Activated naive CD4-positive, alpha-beta T cell treated with anti-CD3 and anti-CD28 coated beads, Interleukin-2, amount 10 ng/mL, durations not matched to agents 7 days and 5 days (primary cell): ENCODE results near the gene S1PR4.
"Not testable (repeated sequence)": the region's sequence is repeated elsewhere in the genome, so short reads cannot be mapped to it uniquely, and the experiment has no call there.

Experiments used
- CTCF ChIA-PET: fragments of 350-600 bp; sonication (Branson Sonifier 250); formaldehyde crosslinking; loops from one replicate; lab custom pipeline; 2021; ENCODE audit warnings: antibody characterized with exemption; lab: Charles Lee
- DNase-seq: peaks from one replicate; pipeline ENCODE4 v3.0.0-alpha.2; 2020
- H3K27ac Mint-ChIP-seq: one replicate; pipeline ENCODE4 v1.8.0; 2021; ENCODE audit warnings: mild to moderate bottlenecking, moderate library complexity, mixed read lengths
- H3K27me3 Mint-ChIP-seq: one replicate; pipeline ENCODE4 v1.8.0; 2021; ENCODE audit warnings: mild to moderate bottlenecking, mixed read lengths
- H3K36me3 Mint-ChIP-seq: one replicate; pipeline ENCODE4 v1.8.0; 2021; ENCODE audit warnings: mixed read lengths
- H3K4me1 Mint-ChIP-seq: one replicate; pipeline ENCODE4 v1.8.0; 2021; ENCODE audit warnings: mixed read lengths
- H3K4me3 Mint-ChIP-seq: one replicate; pipeline ENCODE4 v1.8.0; 2021; ENCODE audit warnings: mild to moderate bottlenecking, moderate library complexity, mixed read lengths
- H3K9me3 Mint-ChIP-seq: one replicate; pipeline ENCODE4 v1.8.0; 2021; ENCODE audit warnings: mixed read lengths

S1PR4 gene

DNA sequence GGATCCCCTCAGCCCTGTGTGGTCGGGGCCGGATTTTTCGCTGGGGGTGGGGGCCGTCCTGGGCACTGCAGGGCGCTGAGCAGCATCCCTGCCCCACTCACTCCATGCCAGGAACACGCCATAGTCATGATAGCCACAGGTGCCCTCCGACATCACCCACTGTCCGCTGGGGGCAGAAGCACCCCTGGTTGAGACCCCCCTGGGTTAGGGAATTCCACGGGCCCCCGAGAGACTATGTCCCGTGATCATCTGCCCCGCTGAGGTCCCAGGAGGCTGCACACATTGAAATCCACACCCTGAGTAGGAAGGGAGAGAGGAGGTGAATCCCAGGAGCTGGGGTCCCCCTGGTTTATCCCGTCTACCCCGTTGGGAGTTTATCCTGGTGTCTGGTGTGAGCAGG, 23.3 kb downstream of the S1PR4 start:
- no peaks in the 10 kb centered on the region for H3K36me3 Mint-ChIP-seq
- no peaks in the 10 kb centered on the region for H3K4me1 Mint-ChIP-seq
- H3K27me3 Mint-ChIP-seq, result no peaks in the 10 kb centered on the region
- no peak overlapping the region for H3K27ac Mint-ChIP-seq
- CTCF ChIA-PET, result no interaction called here
- DNase-seq, result no peak
- H3K4me3 Mint-ChIP-seq, result no peak overlapping the region
- H3K9me3 Mint-ChIP-seq, result no peaks in the 10 kb centered on the region

DNA sequence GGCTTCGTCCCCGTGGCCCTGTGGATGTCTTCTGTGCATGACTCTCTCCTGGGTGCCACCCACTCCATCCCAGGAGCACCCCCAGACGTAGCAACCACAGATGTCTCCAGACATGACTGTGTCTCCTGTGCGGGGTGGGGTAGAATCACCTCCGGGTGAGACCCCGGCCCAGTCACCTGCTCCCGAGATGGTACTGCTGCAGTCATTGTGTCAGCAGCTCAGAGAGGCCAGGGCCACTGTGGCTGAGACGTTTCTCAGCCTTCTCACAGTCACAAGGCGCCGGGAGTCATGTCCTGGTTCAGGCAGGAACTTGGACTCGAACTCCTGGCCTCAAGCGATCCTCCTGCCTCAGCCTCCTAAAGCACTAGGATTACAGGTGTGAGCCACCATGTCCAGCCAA, 23.8 kb downstream of the S1PR4 start:
- Mint-ChIP-seq H3K4me1 (no peaks in the 10 kb centered on the region), H3K27ac (no peak overlapping the region), H3K9me3 (no peaks in the 10 kb centered on the region), H3K4me3 (no peak overlapping the region), H3K36me3 (no peaks in the 10 kb centered on the region), H3K27me3 (no peaks in the 10 kb centered on the region)
- CTCF ChIA-PET, result no interaction called here
- no peak for DNase-seq

DNA sequence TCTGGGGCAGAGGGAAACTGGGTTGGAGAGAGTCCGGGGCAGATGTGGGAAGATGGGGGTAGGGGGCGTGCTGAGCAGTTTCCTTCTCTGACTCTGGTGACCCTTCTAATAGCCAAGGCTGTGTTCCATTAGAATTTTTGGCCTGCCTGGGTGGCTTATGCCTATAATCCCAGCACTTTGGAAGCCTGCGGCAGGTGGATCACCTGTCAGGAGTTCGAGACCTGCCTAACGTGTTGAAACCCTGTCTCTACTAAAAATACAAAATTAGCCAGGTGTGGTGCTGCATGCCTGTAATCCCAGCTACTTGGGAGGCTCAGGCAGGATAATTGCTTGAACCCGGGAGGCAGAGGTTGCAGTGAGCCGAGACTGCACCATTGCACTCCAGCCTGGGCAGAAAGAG, 24.3 kb downstream of the S1PR4 start:
- H3K27ac Mint-ChIP-seq, H3K4me3 Mint-ChIP-seq, H3K4me1 Mint-ChIP-seq, H3K9me3 Mint-ChIP-seq, H3K36me3 Mint-ChIP-seq, CTCF ChIA-PET, DNase-seq, H3K27me3 Mint-ChIP-seq: not testable (repeated sequence)

DNA sequence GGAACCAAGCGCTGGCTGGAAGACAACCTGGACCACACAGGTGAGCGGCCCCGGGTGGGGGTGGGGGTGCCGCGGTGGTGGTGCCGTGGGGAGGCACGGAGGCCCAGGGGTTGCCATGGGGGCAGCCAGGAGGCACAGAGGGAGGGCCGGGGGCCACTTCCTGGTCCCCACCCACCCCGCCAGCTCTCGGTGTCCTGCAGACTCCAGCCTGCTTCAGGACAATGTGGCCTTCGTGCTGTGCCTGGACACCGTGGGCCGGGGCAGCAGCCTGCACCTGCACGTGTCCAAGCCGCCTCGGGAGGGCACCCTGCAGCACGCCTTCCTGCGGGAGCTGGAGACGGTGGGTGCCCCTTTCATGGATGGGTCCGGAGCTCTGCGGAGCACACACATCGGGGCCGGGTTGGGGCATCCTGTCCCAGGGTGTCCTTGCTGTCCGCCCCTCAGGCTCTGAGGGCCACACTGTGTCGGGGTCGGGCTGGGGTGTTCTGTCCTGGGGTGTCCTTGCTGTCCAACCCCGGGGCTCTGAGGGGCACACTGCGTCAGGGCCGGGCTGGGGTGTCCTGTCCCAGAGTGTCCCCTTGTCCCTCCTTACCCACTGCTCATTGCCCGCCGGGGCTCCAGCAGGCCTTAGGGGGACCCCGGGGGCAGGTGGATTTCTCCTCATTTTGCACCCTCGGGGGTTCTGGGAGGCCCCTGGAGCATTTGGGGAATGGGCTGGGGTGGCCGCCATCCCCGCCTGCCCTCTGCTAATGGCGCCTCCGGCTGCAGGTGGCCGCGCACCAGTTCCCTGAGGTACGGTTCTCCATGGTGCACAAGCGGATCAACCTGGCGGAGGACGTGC, 25.5 kb downstream of the S1PR4 start:
- Mint-ChIP-seq H3K36me3 (no peaks in the 10 kb centered on the region), H3K4me3 (no peak overlapping the region), H3K4me1 (no peaks in the 10 kb centered on the region), H3K9me3 (no peaks in the 10 kb centered on the region), H3K27ac (no peak overlapping the region), H3K27me3 (no peaks in the 10 kb centered on the region)
- DNase-seq, result no peak
- CTCF ChIA-PET, result no interaction called here

DNA sequence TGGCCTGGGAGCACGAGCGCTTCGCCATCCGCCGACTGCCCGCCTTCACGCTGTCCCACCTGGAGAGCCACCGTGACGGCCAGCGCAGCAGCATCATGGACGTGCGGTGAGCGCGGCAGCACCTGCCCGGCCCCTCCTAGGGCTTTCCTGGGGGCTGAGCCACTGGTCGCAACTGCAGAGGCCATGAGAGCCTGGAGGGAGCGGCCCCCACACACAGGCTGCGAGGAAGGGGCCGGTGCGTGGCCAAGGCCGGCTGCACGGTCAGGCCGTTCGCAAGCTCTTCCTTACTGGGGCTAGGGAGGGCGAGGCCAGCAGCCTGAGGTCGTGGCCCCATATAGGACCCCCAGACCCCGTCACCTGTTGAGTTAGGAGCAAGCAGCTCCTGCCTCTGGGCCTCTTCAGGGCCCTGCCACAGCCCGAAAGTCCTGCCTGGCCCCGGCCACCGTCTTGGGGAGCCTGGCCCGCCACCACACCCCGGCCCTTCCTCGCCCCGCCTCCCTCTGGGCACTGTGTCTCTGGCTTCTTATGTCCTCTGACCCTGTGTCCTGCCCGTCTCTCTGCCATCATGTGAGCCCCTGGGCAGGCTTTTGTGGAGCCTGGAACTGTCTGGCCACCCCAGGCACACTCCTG, 26.2 kb downstream of the S1PR4 start:
- H3K27me3 Mint-ChIP-seq, result no peaks in the 10 kb centered on the region
- no peaks in the 10 kb centered on the region for H3K9me3 Mint-ChIP-seq
- no peak overlapping the region for H3K27ac Mint-ChIP-seq
- H3K4me1 Mint-ChIP-seq, result no peaks in the 10 kb centered on the region
- no peak for DNase-seq
- H3K36me3 Mint-ChIP-seq, result no peaks in the 10 kb centered on the region
- CTCF ChIA-PET, result no interaction called here
- no peak overlapping the region for H3K4me3 Mint-ChIP-seq

DNA sequence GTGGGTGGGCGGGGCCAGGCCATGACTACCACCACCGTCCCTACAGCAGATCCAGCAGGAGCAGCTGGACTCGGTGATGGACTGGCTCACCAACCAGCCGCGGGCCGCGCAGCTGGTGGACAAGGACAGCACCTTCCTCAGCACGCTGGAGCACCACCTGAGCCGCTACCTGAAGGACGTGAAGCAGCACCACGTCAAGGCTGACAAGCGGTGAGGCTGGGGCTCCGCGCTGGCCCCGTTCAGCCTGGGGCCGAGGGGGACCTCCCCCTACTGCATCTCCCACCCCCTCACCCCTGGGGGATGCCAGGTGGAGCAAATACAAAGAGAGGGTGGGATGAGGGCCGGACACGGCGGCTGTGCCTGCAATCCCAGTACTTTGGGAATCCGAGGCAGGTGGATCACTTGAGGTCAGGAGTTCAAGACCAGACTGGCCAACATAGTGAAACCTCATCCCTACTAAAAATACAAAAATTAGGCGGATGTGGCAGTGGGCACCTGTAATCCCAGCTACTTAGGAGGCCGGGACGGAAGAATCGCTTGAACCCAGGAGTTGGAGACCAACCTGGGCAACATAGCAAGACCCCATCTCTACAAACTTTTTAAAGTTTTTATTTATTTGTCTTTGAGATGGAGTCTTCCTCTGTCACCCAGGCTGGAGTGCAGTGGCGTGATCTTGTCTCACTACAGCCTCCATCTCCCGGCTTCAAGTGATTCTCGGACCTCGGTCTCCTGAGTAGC, 27.8 kb downstream of the S1PR4 start:
- DNase-seq, result no peak
- H3K4me1 Mint-ChIP-seq, result no peaks in the 10 kb centered on the region
- CTCF ChIA-PET, result no interaction called here
- H3K9me3 Mint-ChIP-seq, result no peaks in the 10 kb centered on the region
- no peak overlapping the region for H3K27ac Mint-ChIP-seq
- H3K27me3 Mint-ChIP-seq, result no peaks in the 10 kb centered on the region
- H3K36me3 Mint-ChIP-seq, result no peaks in the 10 kb centered on the region
- H3K4me3 Mint-ChIP-seq, result no peak overlapping the region

DNA sequence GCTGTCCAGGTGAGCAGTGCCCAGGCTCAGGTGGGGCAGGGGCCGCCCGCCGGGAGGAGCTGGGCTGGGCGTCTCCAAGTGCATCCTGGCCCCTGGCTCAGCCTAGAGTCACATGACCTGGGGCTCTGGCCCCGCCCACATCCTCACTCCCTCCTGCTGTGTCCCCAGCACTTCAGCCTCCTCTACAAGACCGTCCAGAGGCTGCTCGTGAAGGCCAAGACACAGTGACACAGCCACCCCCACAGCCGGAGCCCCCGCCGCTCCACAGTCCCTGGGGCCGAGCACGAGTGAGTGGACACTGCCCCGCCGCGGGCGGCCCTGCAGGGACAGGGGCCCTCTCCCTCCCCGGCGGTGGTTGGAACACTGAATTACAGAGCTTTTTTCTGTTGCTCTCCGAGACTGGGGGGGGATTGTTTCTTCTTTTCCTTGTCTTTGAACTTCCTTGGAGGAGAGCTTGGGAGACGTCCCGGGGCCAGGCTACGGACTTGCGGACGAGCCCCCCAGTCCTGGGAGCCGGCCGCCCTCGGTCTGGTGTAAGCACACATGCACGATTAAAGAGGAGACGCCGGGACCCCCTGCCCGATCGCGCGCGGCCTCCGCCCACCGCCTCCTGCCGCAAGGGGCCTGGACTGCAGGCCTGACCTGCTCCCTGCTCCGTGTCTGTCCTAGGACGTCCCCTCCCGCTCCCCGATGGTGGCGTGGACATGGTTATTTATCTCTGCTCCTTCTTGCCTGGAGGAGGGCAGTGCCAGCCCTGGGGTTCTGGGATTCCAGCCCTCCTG, 29.1 kb downstream of the S1PR4 start:
- no peak for DNase-seq
- no peaks in the 10 kb centered on the region for H3K36me3 Mint-ChIP-seq
- no peaks in the 10 kb centered on the region for H3K4me1 Mint-ChIP-seq
- no peaks in the 10 kb centered on the region for H3K27me3 Mint-ChIP-seq
- CTCF ChIA-PET, result interaction anchor here (1.3 kb wide), 1 partner anchor 16 kb away, joined by 3 read pairs; the partner anchor contains the start of gene CELF5
- H3K4me3 Mint-ChIP-seq, result no peak overlapping the region
- H3K27ac Mint-ChIP-seq, result no peak overlapping the region
- H3K9me3 Mint-ChIP-seq, result no peaks in the 10 kb centered on the region

DNA sequence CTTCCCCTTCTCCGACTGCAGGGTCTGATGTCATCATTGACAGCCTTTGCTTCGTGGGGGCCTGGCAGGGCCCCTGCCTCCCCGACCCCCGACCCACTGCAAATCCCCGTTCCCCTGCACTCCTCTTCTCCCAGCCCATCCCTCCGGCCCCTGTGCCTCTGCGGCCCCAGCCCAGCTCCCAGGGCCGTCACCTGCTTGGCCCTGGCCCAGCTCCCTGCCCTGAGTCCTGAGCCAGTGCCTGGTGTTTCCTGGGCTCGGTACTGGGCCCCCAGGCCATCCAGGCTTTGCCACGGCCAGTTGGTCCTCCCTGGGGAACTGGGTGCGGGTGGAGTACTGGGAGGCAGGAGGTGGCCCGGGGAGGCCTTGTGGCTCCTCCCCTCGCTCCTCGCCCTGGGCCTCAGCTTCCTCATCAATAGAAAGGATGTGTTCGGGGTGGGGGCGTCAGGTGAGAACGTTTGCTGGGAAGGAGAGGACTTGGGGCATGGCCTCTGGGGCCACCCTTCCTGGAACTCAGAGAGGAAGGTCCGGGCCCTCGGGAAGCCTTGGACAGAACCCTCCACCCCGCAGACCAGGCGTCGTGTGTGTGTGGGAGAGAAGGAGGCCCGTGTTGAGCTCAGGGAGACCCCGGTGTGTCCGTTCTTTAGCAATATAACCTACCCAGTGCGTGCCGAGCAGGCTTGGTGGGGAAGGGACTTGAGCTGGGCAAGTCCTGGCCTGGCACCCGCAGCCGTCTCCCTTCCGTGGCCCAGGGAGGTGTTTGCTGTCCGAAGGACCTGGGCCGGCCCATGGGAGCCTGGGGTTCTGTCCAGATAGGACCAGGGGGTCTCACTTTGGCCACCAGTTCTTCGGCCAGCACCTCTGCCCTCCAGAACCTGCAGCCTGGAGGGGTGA, 30.0 kb downstream of the S1PR4 start:
- CTCF ChIA-PET, result interaction anchor here (0.5 to 1.3 kb wide), 2 partner anchors 16 to 271 kb away, joined by 3 read pairs; partner anchors contain the start of gene CELF5
- Mint-ChIP-seq H3K4me1 (no peaks in the 10 kb centered on the region), H3K27ac (no peak overlapping the region), H3K9me3 (no peaks in the 10 kb centered on the region), H3K36me3 (no peaks in the 10 kb centered on the region), H3K27me3 (no peaks in the 10 kb centered on the region), H3K4me3 (no peak overlapping the region)
- DNase-seq, result no peak

DNA sequence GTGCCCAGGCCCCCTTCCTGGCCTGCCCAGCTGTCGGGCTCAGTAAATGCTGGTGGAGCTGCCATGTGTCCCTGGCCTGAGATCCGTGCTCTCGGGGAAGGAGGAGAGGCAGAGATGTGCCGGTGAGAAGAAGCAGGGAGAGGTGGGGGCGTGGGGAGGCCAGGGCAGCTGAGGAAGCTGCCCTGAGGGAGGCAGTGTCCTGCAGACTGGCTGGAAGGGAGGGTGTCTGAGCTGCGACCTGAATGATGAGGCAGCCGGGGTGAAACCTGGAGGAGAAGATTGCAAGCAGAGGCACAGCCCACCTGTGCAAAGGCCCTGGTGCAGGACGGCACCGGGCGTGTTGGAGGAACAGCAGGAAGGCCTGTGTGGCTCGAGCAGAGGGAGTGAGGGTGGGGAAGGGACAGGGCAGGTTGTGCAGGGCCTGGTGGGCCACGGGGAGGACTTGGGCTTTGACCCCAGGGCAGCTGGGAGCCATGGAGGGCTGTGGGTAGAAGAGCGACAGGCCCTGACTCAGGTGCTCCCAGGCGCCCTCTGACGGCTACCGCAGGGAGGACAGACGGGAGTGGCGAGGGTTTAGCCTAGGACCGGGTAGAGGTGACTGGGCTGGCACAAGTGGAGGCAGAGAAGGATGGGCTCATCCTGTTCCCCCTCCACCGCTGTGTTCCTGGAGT, 31.9 kb downstream of the S1PR4 start:
- H3K9me3 Mint-ChIP-seq, result no peaks in the 10 kb centered on the region
- CTCF ChIA-PET, result interaction anchor here (0.9 to 2.6 kb wide), 7 partner anchors 21 to 262 kb away, joined by 3 to 7 read pairs (median 3); no protein-coding TSS in a partner anchor
- no peaks in the 10 kb centered on the region for H3K36me3 Mint-ChIP-seq
- H3K4me3 Mint-ChIP-seq, result no peak overlapping the region
- H3K4me1 Mint-ChIP-seq, result no peaks in the 10 kb centered on the region
- no peaks in the 10 kb centered on the region for H3K27me3 Mint-ChIP-seq
- DNase-seq, result peak; percentile 80
- peak overlapping the region; percentile 67 for H3K27ac Mint-ChIP-seq

DNA sequence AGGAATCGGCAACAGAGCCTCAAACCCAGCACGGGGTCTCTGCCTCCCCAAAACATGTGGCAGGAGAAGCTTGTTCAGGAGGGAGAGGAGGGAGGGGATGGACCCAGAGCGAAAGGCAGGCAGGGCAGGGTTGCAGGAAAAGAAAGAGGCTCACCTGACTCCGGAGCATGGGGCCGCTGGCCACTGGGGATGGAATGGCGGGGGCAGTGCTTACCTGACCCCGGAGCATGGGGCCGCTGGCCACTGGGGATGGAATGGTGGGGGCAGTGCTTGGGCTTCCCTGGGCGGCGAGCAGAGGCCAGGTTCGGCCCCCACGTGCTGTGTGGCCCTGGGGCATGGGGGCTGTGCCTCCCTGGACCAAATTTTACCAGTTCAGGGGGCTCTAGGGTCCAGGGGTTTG, 32.6 kb downstream of the S1PR4 start:
- Mint-ChIP-seq H3K27me3 (no peaks in the 10 kb centered on the region), H3K4me1 (no peaks in the 10 kb centered on the region), H3K27ac (no peak overlapping the region), H3K9me3 (no peaks in the 10 kb centered on the region), H3K36me3 (no peaks in the 10 kb centered on the region), H3K4me3 (no peak overlapping the region)
- DNase-seq, result no peak
- CTCF ChIA-PET, result interaction anchor here (1.0 to 2.6 kb wide), 5 partner anchors 22 to 261 kb away, joined by 3 to 7 read pairs (median 4); no protein-coding TSS in a partner anchor

DNA sequence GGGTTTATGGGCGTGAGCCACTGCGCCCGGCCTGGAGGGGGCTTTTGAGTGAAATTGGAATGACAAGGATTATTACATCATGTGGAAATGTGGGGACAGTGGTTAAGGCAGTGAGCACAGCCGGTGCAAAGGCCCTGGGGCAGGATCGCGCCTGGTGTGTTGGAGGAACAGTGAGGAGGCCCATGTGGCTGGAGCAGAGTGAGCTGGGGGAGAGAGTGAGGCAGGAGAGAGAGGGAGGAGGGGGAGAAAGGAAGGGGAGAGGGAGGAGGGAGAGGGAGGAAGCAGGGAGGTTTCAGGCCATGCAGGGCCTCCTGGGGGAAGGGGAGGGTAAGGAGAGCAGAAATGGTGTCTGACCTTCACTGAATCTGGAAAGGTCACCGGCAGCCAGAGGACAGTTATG, 34.6 kb downstream of the S1PR4 start:
- CTCF ChIA-PET, result no interaction called here
- H3K4me3 Mint-ChIP-seq, result no peak overlapping the region
- no peaks in the 10 kb centered on the region for H3K9me3 Mint-ChIP-seq
- DNase-seq, result no peak
- H3K4me1 Mint-ChIP-seq, result no peaks in the 10 kb centered on the region
- H3K27ac Mint-ChIP-seq, result no peak overlapping the region
- H3K27me3 Mint-ChIP-seq, result no peaks in the 10 kb centered on the region
- H3K36me3 Mint-ChIP-seq, result no peaks in the 10 kb centered on the region

DNA sequence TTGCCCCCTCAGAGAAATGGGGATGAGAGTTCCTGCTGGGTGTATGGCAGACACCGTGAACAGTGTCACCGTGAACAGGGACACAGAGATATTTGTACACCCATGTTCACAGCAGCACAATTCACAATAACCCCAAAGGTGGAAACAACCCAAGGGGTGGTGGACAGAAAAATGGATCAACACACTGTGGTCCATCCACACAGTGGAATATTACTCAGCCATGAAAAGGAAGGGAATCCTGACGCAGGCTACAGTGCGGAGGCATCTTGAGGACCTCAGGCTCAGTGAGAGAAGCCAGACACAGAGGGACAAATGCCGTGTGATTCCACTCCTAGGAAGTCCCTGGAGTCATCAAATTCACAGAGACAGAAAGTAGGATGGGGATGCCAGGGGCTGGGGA, 38.3 kb downstream of the S1PR4 start:
- H3K4me3 Mint-ChIP-seq, result no peak overlapping the region
- peaks cover 4% of the 10 kb centered on the region for H3K27me3 Mint-ChIP-seq
- H3K9me3 Mint-ChIP-seq, result no peaks in the 10 kb centered on the region
- H3K36me3 Mint-ChIP-seq, result no peaks in the 10 kb centered on the region
- DNase-seq, result no peak
- H3K4me1 Mint-ChIP-seq, result no peaks in the 10 kb centered on the region
- H3K27ac Mint-ChIP-seq, result no peak overlapping the region
- CTCF ChIA-PET, result no interaction called here

DNA sequence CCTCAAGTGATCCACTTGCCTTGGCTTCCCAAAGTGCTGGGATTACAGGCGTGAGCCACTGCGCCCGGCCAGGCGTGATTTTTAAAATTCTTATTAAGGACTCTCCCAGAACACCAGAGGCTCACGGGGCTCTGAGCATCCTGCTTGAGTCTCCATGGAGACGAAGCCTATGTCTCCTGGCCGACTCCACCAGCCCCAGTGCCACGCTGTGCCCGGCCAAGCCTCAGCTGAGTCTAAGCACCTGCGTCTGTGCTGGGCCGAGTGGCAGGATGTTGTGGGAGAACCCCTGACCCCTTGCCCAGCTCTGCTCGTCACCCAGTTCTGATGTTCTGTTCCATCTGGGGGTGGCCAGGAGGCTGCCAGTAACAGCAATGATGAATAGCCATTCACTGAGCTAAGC, 42.0 kb downstream of the S1PR4 start:
- CTCF ChIA-PET, result interaction anchor here (1.7 kb wide), 1 partner anchor 9 kb away, joined by 3 read pairs; no protein-coding TSS in a partner anchor
- Mint-ChIP-seq H3K4me1 (no peaks in the 10 kb centered on the region), H3K27ac (no peak overlapping the region), H3K36me3 (no peaks in the 10 kb centered on the region), H3K4me3 (no peak overlapping the region), H3K9me3 (no peaks in the 10 kb centered on the region), H3K27me3 (peaks cover 10% of the 10 kb centered on the region)
- DNase-seq, result no peak
